Subcutaneous abdominal adipose tissue (tissue), 5 donors: ENCODE data around the gene ZNF516.
A peak's percentile ranks its signal among the peaks of the same experiment; 100 is the strongest.

Source experiments
- H3K27ac ChIP-seq: one replicate; pipeline ENCODE4 v1.7.0; 2013; ENCODE audit warnings: low read depth, mild to moderate bottlenecking, inconsistent platforms, low read length, moderate library complexity
- H3K27me3 ChIP-seq, 5 donors: one replicate each; pipeline ENCODE4 v1.7.0; 2013; ENCODE audit warnings: low read length in 5 of 5, inconsistent platforms in 1 of 5; ENCODE audit not compliant: control insufficient read depth in 5 of 5, insufficient read depth in 4 of 5
- H3K36me3 ChIP-seq, 5 donors: one replicate each; pipeline ENCODE4 v1.7.0; 2013; ENCODE audit warnings: low read length in 5 of 5; ENCODE audit not compliant: control insufficient read depth in 5 of 5, insufficient read depth in 5 of 5
- H3K4me1 ChIP-seq, 5 donors: one replicate each; pipeline ENCODE4 v1.7.0; 2013; ENCODE audit warnings: low read length in 5 of 5, mild to moderate bottlenecking in 3 of 5, moderate library complexity in 1 of 5; ENCODE audit not compliant: control insufficient read depth in 5 of 5, insufficient read depth in 5 of 5
- H3K4me3 ChIP-seq, 5 donors: one replicate each; pipeline ENCODE4 v1.7.0; 2013; ENCODE audit warnings: low read length in 5 of 5, low read depth in 1 of 5
- H3K9ac ChIP-seq, 5 donors: one replicate each; pipeline ENCODE4 v1.7.0; 2013; ENCODE audit warnings: low read length in 5 of 5, mild to moderate bottlenecking in 4 of 5, moderate library complexity in 3 of 5
- H3K9me3 ChIP-seq, 5 donors: one replicate each; pipeline ENCODE4 v1.7.0; 2013; ENCODE audit warnings: low read length in 5 of 5; ENCODE audit not compliant: control insufficient read depth in 5 of 5
- donor health status: healthy.
- donor health status: healthy.
- donor health status: healthy.
- donor health status: healthy.
- donor health status: healthy.

ZNF516 gene

DNA sequence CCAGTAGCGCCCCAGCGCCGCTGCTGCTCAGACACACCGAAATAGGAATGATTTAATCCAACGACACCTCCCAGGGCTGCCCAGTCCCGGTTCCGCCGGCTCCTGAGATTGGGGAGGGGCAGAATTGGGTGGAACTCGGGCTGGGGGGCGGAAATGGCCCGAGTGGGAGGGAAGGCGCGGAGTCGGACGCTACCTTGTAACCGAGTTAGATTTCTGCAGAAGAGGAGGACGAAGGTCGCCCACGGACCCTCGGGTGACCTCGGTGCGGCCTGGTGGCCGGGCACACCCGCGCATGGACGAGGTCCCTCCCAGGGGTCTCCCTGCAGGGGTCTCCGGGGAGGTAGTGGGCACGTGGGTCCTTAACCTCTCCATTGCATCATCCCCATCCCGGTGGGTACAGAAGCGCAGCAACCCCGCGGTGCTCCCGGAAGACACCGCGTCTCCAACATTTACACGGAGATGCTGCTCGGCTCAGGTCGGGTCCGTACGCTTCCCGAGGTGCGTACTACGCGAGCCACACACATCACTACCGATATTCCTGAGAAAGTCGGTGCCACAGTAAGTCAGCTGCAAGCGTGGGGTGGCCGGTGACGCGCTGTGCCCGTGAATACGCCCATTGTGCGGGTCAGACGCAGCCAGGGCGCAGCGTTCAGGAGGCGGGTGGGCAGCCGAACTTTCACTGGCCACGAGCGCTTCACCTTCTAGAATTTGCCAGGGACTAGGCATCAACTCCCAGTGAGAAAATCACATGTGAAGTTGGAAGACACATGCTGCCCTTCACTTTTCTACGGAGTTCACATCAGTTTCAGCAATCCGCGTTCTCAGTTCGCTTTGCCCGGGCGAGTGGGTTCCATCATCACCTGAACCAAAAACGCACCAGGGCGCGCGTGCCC, 3.0 kb downstream of the ZNF516 start:
- no peaks in the 10 kb centered on the region for H3K36me3 ChIP-seq
- no peaks in the 10 kb centered on the region for H3K9me3 ChIP-seq
- H3K4me1 ChIP-seq = peaks cover 0 to 55% (median 52%) of the 10 kb centered on the region in 5 donors
- peaks cover 0 to 5% (median 0%) of the 10 kb centered on the region in 5 donors for H3K27me3 ChIP-seq
- peak overlapping the region; percentile 72 for H3K27ac ChIP-seq
- H3K9ac ChIP-seq = peak overlapping the region in 4 of 5 donors; percentile 9 to 72 (median 55)
- H3K4me3 ChIP-seq = peak overlapping the region; percentile 78 to 93 (median 88)

DNA sequence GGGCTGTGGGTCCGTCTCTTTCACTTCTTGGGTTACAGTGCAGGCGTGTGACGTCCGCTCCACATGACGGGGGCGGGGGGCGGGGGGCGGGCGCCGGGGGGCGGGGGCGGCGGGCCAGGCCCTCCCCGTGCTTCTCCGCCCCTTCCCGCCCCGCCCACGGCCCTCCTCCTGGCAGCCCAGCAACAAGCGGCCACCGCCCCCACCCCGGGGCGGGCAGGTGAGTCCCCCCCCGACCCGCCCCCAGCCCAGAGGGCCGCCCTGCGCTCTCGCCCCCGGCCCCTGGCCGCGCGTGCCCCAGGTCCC, 3.6 kb downstream of the ZNF516 start:
- H3K4me3 ChIP-seq = peak overlapping the region in 4 of 5 donors; percentile 78 to 93 (median 84)
- H3K27me3 ChIP-seq = peaks cover 0 to 5% (median 0%) of the 10 kb centered on the region in 5 donors
- no peak overlapping the region for H3K27ac ChIP-seq
- H3K36me3 ChIP-seq = no peaks in the 10 kb centered on the region
- H3K4me1 ChIP-seq = peaks cover 0 to 55% (median 52%) of the 10 kb centered on the region in 5 donors
- peak overlapping the region in 1 of 5 donors; percentile 72 for H3K9ac ChIP-seq
- H3K9me3 ChIP-seq = no peaks in the 10 kb centered on the region

DNA sequence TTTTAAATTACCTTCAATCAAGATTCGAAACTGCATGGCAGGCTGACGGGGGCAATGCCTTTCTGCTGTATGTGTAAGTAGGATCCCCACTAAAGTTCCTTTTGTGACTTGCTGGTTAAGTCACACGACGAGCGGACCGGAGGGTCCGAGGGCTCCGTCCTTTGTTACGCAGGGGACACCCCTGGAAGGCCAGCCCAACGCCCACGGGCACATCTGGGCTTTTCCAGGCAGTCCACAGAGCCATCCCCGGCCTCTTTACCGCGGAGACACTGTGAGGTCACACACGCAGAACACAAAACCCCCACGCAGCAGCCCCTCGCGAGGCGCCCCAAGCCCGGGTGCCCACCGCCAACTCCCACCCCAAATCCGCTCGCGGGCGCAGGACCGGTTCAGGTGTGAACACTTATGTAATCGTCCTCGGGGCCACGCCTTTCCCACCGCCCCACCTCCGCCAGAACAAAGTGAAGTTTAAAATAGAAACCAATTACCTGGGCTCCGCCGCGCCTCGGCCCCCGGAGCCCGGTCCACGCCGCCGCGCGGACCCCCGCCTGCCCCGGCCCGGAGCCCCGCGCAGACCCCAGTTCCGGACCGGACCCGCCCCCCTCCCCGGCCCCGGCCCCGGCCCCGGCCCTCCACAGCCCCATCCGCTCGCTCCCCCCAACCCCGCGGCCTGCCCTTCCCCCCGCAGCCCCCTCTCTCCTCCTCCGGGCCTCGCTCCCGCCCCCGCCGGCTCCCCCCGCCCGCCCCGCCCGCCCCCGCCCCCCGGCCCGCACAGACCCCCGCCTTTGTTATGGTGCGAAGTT, 4.2 kb downstream of the ZNF516 start:
- peak overlapping the region; percentile 62 for H3K27ac ChIP-seq
- no peaks in the 10 kb centered on the region for H3K9me3 ChIP-seq
- peaks cover 0 to 5% (median 0%) of the 10 kb centered on the region in 5 donors for H3K27me3 ChIP-seq
- H3K4me1 ChIP-seq = peaks cover 0 to 55% (median 49%) of the 10 kb centered on the region in 5 donors
- no peaks in the 10 kb centered on the region for H3K36me3 ChIP-seq
- peak overlapping the region; percentile 52 to 80 (median 68) for H3K9ac ChIP-seq
- H3K4me3 ChIP-seq = peak overlapping the region; percentile 53 to 81 (median 73)

DNA sequence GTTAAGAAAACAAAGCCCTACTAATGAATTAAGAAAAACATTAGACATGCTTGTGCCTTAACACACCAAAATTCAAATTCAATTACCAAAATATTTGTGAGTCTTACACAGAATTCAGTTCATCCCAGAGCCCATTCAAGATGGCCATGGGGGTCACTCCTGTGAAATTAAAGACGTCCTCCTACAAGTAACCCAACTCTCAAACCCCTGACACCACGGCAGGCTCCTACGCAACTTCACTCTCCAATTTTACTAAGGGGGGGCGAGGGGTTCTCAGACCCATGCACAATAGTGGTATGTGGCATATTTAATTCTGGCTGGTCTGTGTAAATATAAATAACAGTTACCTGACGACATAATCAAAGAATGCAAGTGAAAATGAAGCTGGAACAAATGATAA, 5.0 kb downstream of the ZNF516 start:
- H3K27me3 ChIP-seq = peaks cover 0 to 3% (median 0%) of the 10 kb centered on the region in 5 donors
- peaks cover 0 to 48% (median 42%) of the 10 kb centered on the region in 5 donors for H3K4me1 ChIP-seq
- peak overlapping the region in 4 of 5 donors; percentile 53 to 81 (median 73) for H3K4me3 ChIP-seq
- H3K27ac ChIP-seq = peak overlapping the region; percentile 62
- H3K36me3 ChIP-seq = no peaks in the 10 kb centered on the region
- H3K9ac ChIP-seq = peak overlapping the region in 1 of 5 donors; percentile 68
- H3K9me3 ChIP-seq = no peaks in the 10 kb centered on the region

DNA sequence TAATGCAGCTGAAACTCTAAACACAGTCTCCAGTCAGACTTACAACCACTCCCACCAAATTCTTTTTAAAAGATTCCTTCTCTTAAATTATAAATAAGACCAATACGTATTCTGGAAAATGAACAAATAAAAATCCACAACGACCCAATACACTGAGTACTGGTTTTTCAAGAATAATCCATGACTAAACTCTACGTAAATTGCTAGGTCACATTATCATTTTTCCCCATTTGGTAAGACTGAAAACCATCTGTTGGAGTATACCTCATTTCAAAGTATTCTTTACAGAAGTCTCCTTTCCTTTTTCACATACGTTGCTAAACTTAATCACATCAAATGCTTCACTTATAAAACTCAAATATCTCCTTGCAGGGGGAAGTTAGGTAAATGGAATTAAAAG, 6.0 kb downstream of the ZNF516 start:
- no peak overlapping the region for H3K4me3 ChIP-seq
- peaks cover 0 to 48% (median 39%) of the 10 kb centered on the region in 5 donors for H3K4me1 ChIP-seq
- H3K36me3 ChIP-seq = no peaks in the 10 kb centered on the region
- peaks cover 0 to 3% (median 0%) of the 10 kb centered on the region in 5 donors for H3K27me3 ChIP-seq
- H3K9ac ChIP-seq = no peak overlapping the region
- no peak overlapping the region for H3K27ac ChIP-seq
- H3K9me3 ChIP-seq = no peaks in the 10 kb centered on the region

DNA sequence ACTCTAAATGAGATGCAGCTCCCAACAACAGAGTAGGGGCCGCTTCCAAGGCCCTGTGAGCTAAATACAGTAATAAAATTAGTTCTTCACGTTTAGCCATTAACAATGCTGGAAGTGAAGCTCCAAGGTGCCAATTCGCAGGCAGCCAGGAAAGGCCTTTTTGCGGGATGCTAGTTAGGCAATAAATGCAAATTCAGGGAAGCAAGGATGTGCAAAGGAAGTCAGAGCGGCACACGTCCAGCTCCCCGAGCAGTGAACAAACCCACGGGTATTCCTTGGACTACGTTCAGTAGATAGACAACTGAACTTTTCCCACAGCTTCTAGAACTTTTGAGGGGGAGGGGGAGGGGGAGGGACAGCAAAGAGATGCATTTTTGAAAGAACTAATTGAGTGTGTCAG, 6.9 kb downstream of the ZNF516 start:
- Histone ChIP-seq H3K9ac (no peak overlapping the region), H3K9me3 (no peaks in the 10 kb centered on the region), H3K27ac (no peak overlapping the region), H3K36me3 (no peaks in the 10 kb centered on the region), H3K4me3 (no peak overlapping the region), H3K4me1 (peaks cover 0 to 39% (median 31%) of the 10 kb centered on the region in 5 donors), H3K27me3 (peaks cover 0 to 3% (median 0%) of the 10 kb centered on the region in 5 donors)

DNA sequence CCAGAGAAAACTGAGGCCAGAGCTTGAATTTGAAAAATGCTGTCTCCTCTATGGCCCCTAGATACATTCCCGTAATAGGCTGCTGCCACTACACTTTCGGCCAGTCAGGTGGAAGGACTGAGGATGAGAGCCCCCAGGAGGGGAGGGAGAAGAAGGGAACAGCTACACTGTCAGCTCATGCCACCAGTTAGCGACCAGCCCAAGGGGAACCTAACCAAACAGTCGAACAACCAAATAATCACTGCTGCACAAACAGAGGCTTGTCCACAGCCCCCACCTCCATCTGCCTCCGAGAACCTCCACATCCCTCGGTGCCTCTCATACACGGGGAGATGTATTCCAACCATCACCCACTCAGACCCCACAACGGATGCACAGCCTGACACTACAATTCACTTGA, 7.3 kb downstream of the ZNF516 start:
- no peak overlapping the region for H3K4me3 ChIP-seq
- H3K4me1 ChIP-seq = peaks cover 0 to 37% (median 28%) of the 10 kb centered on the region in 5 donors
- H3K27ac ChIP-seq = no peak overlapping the region
- H3K9me3 ChIP-seq = no peaks in the 10 kb centered on the region
- H3K36me3 ChIP-seq = no peaks in the 10 kb centered on the region
- H3K27me3 ChIP-seq = peaks cover 0 to 3% (median 0%) of the 10 kb centered on the region in 5 donors
- H3K9ac ChIP-seq = no peak overlapping the region

DNA sequence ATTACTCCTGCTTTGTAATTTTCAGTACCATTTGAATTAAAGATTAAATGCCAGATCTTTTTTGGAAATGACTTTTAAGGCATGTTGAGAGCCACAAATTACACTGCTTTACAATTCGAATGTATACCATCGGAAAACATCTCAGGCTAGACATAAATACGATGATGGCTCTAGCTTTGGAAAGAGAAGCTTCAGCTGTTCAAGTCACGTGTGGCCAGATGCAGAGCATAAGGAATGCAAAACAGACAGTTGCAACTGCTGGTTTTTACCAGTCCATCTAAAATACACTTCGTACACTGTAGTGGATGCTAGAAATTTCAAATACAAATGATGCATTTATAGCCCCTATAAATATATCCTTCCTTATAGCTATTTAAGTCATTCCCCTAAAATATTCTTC, 8.0 kb downstream of the ZNF516 start:
- Histone ChIP-seq H3K27me3 (peaks cover 0 to 3% (median 0%) of the 10 kb centered on the region in 5 donors), H3K4me3 (no peak overlapping the region), H3K4me1 (peaks cover 0 to 30% (median 21%) of the 10 kb centered on the region in 5 donors), H3K27ac (no peak overlapping the region), H3K9me3 (no peaks in the 10 kb centered on the region), H3K9ac (no peak overlapping the region), H3K36me3 (no peaks in the 10 kb centered on the region)

DNA sequence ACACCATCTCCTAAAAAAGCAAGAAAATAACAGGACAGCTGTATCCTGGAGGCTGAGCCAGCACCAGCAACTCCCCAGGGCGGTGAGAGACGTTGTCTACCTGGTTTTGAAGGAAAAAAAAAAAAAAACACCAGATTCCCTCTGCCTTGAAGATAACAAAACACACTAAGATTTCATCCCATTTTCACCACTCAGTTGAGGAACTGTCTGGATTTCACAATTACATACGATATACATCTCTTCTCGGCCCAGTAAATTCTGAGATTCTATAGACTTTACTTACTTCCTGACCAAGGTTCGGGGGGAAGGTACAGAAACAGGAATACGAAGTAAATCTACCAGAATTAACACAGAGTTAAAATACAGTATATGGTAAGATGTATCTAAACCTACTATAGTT, 8.5 kb downstream of the ZNF516 start:
- H3K36me3 ChIP-seq = no peaks in the 10 kb centered on the region
- no peaks in the 10 kb centered on the region for H3K9me3 ChIP-seq
- peaks cover 0 to 25% (median 16%) of the 10 kb centered on the region in 5 donors for H3K4me1 ChIP-seq
- H3K27me3 ChIP-seq = peaks cover 0 to 3% (median 0%) of the 10 kb centered on the region in 5 donors
- H3K4me3 ChIP-seq = no peak overlapping the region
- no peak overlapping the region for H3K9ac ChIP-seq
- no peak overlapping the region for H3K27ac ChIP-seq

DNA sequence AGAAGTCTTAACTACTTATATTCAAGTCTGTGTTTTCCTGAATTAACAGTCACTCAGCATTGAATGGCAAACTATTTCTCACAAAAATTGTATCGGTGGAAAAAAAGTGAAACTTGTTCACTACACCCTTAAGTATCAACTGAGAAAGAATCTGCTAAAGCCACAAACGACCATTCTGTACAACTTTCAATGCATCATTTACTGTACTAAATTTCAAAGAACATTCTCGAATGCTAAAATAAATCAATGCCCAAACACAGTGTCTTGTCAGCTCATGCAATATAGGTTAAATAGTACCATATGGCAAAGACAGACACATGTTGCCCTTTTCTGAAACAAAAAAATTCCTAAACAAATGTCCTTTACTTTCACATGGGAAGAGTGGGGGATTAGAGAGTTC, 9.0 kb downstream of the ZNF516 start:
- H3K9me3 ChIP-seq = no peaks in the 10 kb centered on the region
- H3K27ac ChIP-seq = no peak overlapping the region
- no peaks in the 10 kb centered on the region for H3K36me3 ChIP-seq
- peaks cover 0 to 25% (median 16%) of the 10 kb centered on the region in 5 donors for H3K4me1 ChIP-seq
- no peak overlapping the region for H3K4me3 ChIP-seq
- no peak overlapping the region for H3K9ac ChIP-seq
- peaks cover 0 to 3% (median 0%) of the 10 kb centered on the region in 5 donors for H3K27me3 ChIP-seq
